ENCODE data around the gene COMT.
"Not testable (repeated sequence)": the region's sequence is repeated elsewhere in the genome, so short reads cannot be mapped to it uniquely, and the experiment has no call there.

The COMT gene

GRCh38 chr22:19929586-19930550 lies 11.7 kb upstream of the COMT start:
- DNase-seq (ENCODE audit: low spot score), result no peak

- no peak for DNase-seq (ENCODE audit: low spot score)
These were observed 10.8 kb upstream of the COMT start for GRCh38 chr22:19930551-19931486.

GRCh38 chr22:19931514-19931913 lies 10.1 kb upstream of the COMT start:
- DNase-seq (ENCODE audit: low spot score), result no peak

- no peak for DNase-seq (ENCODE audit: low spot score)
These were observed 9.0 kb upstream of the COMT start for GRCh38 chr22:19932367-19933206.

- DNase-seq (ENCODE audit: low spot score), result no peak
These were observed 8.0 kb upstream of the COMT start for GRCh38 chr22:19933341-19934241.

- DNase-seq (ENCODE audit: low spot score), result not testable (repeated sequence)
These were observed 6.4 kb upstream of the COMT start for GRCh38 chr22:19935123-19935718.

- DNase-seq (ENCODE audit: low spot score), result no peak
These were observed 5.1 kb upstream of the COMT start for GRCh38 chr22:19936513-19936912.

GRCh38 chr22:19937616-19938473 lies 3.7 kb upstream of the COMT start:
- no peak for DNase-seq (ENCODE audit: low spot score)

- no peak for DNase-seq (ENCODE audit: low spot score)
These were observed 822 bp upstream of the COMT start for GRCh38 chr22:19940536-19941364.

- DNase-seq (ENCODE audit: low spot score), result no peak
These were observed 847 bp downstream of the COMT start for GRCh38 chr22:19942157-19943081.

GRCh38 chr22:19943082-19944026 lies 1.8 kb downstream of the COMT start:
- DNase-seq (ENCODE audit: low spot score), result no peak

GRCh38 chr22:19948057-19948760 lies 6.6 kb downstream of the COMT start:
- no peak for DNase-seq (ENCODE audit: low spot score)

GRCh38 chr22:19951346-19951745 lies 9.8 kb downstream of the COMT start:
- DNase-seq (ENCODE audit: low spot score), result no peak

GRCh38 chr22:19955241-19956128 lies 13.9 kb downstream of the COMT start:
- DNase-seq (ENCODE audit: low spot score), result no peak

Measured in ecto neural progenitor cell (in vitro differentiated cells).